Neural crest cell (in vitro differentiated cells): ENCODE data around the gene IQCB1. TPM values are rescaled to one million over a fixed set of nuclear protein-coding genes. Genes with fewer than 3 reads are reported as not detected.
A peak's percentile ranks its signal among the peaks of the same experiment; 100 is the strongest.

ENCODE experiments used
- DNase-seq: peaks from one replicate; pipeline ENCODE4 v3.0.0; 2021; ENCODE audit warnings: low read depth, mixed read lengths, low spot score
- H3K27ac Mint-ChIP-seq: one replicate; pipeline ENCODE4 v1.8.0; 2021; ENCODE audit warnings: mild to moderate bottlenecking, mixed read lengths; ENCODE audit not compliant: unreplicated experiment
- H3K27me3 Mint-ChIP-seq: 2 replicates; pipeline ENCODE4 v1.8.0; 2021; ENCODE audit warnings: low read depth, mild to moderate bottlenecking, mixed read lengths
- H3K36me3 Mint-ChIP-seq: 2 replicates; pipeline ENCODE4 v1.8.0; 2021; ENCODE audit warnings: low read depth, mild to moderate bottlenecking, mixed read lengths
- H3K4me1 Mint-ChIP-seq: 2 replicates; pipeline ENCODE4 v1.8.0; 2021; ENCODE audit warnings: mixed read lengths
- H3K4me3 Mint-ChIP-seq: one replicate; pipeline ENCODE4 v1.8.0; 2021; ENCODE audit warnings: mild to moderate bottlenecking, mixed read lengths
- H3K9me3 Mint-ChIP-seq: 2 replicates; pipeline ENCODE4 v1.8.0; 2021; ENCODE audit warnings: mixed read lengths
- CTCF ChIP-seq: fragments of 200-600 bp; sonication (generic); conservative IDR thresholded peaks from 2 replicates; pipeline ENCODE4 v1.5.0; 2021; ENCODE audit warnings: antibody characterized with exemption, mild to moderate bottlenecking
- long read RNA-seq: library from polyadenylated mRNA; unstranded; transcript quantifications from one replicate; pipeline ENCODE4 v2.0.0, GENCODE V29; 2020
- total RNA-seq: library from RNA; stranded (reverse); gene quantifications from 2 replicates; pipeline ENCODE4 v1.2.1, GENCODE V29; 2021

The IQCB1 gene, protein sequence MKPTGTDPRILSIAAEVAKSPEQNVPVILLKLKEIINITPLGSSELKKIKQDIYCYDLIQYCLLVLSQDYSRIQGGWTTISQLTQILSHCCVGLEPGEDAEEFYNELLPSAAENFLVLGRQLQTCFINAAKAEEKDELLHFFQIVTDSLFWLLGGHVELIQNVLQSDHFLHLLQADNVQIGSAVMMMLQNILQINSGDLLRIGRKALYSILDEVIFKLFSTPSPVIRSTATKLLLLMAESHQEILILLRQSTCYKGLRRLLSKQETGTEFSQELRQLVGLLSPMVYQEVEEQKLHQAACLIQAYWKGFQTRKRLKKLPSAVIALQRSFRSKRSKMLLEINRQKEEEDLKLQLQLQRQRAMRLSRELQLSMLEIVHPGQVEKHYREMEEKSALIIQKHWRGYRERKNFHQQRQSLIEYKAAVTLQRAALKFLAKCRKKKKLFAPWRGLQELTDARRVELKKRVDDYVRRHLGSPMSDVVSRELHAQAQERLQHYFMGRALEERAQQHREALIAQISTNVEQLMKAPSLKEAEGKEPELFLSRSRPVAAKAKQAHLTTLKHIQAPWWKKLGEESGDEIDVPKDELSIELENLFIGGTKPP
- total RNA-seq = 45.1 and 47.2 TPM in 2 replicates
- long read RNA-seq, transcript IQCB1-206 (2 exons, 571 nt) = minor isoform, 6 of 180 reads
- long read RNA-seq, transcript IQCB1-201 (15 exons, 2,594 nt) = major isoform, 80 of 180 reads
- long read RNA-seq, transcript IQCB1-202 (12 exons, 1,919 nt) = minor isoform, 10 of 180 reads
- long read RNA-seq, partial matches to known transcripts = 20 of 180 reads
- long read RNA-seq, other reads (novel, unspliced or antisense) = 64 of 180 reads

GRCh38 chr3:121834671-121835464, at the start of gene IQCB1, which contains the start of gene EAF2:
Gene IQCB1 (minus strand): TSS chr3:121835060. CDS start chr3:121828960, 6,100 bp downstream.
Gene EAF2 (plus strand): TSS chr3:121835209. CDS start chr3:121835286, 77 bp downstream.
- DNase-seq = peak; percentile 90
- H3K9me3 Mint-ChIP-seq = no peaks in the 10 kb centered on the region
- peaks cover 21% of the 10 kb centered on the region for H3K27me3 Mint-ChIP-seq
- no peak for TF ChIP-seq CTCF
- H3K4me3 Mint-ChIP-seq = peak within 1 kb of the TSS; percentile 93
- H3K36me3 Mint-ChIP-seq = peaks cover 8% of the 10 kb centered on the region
- H3K4me1 Mint-ChIP-seq = peaks cover 41% of the 10 kb centered on the region
- H3K27ac Mint-ChIP-seq = peak within 1 kb of the TSS; percentile 96

- no peak overlapping the region for H3K27ac Mint-ChIP-seq
Observed at GRCh38 chr3:121883507-121883906, 48.6 kb upstream of the IQCB1 start.

GRCh38 chr3:121878411-121878810, 43.6 kb upstream of the IQCB1 start:
- no peak for DNase-seq
- no peak for TF ChIP-seq CTCF
- no peaks in the 10 kb centered on the region for H3K4me1 Mint-ChIP-seq

More at GRCh38 chr3:121883507-121883906, 48.6 kb upstream of the IQCB1 start:
- peak; percentile 62 for TF ChIP-seq CTCF
- no peaks in the 10 kb centered on the region for H3K4me1 Mint-ChIP-seq
- H3K27me3 Mint-ChIP-seq = no peaks in the 10 kb centered on the region
- H3K9me3 Mint-ChIP-seq = no peaks in the 10 kb centered on the region
- H3K36me3 Mint-ChIP-seq = no peaks in the 10 kb centered on the region
- H3K4me3 Mint-ChIP-seq = no peak overlapping the region
- DNase-seq = no peak

GRCh38 chr3:121871430-121871829, 36.6 kb upstream of the IQCB1 start:
- Mint-ChIP-seq H3K4me3 (no peak overlapping the region), H3K27ac (no peak overlapping the region), H3K36me3 (peaks cover 3% of the 10 kb centered on the region), H3K27me3 (no peaks in the 10 kb centered on the region), H3K4me1 (no peaks in the 10 kb centered on the region), H3K9me3 (no peaks in the 10 kb centered on the region)
- TF ChIP-seq CTCF = no peak
- no peak for DNase-seq

More at GRCh38 chr3:121878411-121878810, 43.6 kb upstream of the IQCB1 start:
- H3K36me3 Mint-ChIP-seq = no peaks in the 10 kb centered on the region
- H3K4me3 Mint-ChIP-seq = no peak overlapping the region
- H3K27me3 Mint-ChIP-seq = no peaks in the 10 kb centered on the region
- no peak overlapping the region for H3K27ac Mint-ChIP-seq
- H3K9me3 Mint-ChIP-seq = no peaks in the 10 kb centered on the region

DNA sequence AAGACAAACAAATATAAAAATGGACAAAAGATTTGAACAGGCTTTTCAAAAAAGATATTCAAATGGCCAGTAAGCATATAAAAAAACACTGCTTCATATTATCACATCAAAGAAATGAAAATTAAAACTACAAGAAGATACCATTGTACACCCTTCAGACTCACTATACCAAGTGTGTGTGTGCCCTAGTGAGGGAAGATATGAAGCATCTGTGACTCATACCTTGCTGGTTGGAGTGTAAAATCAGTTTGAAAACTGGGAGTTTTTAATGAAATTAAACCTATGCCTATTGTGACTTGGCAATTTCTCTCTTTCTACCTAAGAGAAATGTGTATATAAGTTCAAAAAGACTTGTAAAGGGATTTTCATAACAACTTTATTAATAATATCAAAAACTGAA, 35.9 kb upstream of the IQCB1 start:
- no peaks in the 10 kb centered on the region for H3K27me3 Mint-ChIP-seq

More for the DNA sequence above, 35.9 kb upstream of the IQCB1 start:
- Mint-ChIP-seq H3K27ac (no peak overlapping the region), H3K4me3 (no peak overlapping the region), H3K36me3 (peaks cover 6% of the 10 kb centered on the region), H3K4me1 (no peaks in the 10 kb centered on the region), H3K9me3 (peaks cover 3% of the 10 kb centered on the region)
- TF ChIP-seq CTCF = no peak
- no peak for DNase-seq
